H1 (cell line): Measurements from ENCODE around the gene ERICH3. TPM values are rescaled to one million over a fixed set of nuclear protein-coding genes. Genes with fewer than 3 reads are reported as not detected.

Source experiments
- BACH1 ChIP-seq: IDR thresholded peaks from 2 replicates; pipeline ENCODE4 v1.6.1; 2012; ENCODE audit warnings: low read length, improper control_type of control experiment
- CTBP2 ChIP-seq: IDR thresholded peaks from 2 replicates; pipeline ENCODE4 v1.7.0; 2011; ENCODE audit warnings: borderline replicate concordance, mild to moderate bottlenecking, moderate library complexity, mixed read lengths, low read length; ENCODE audit not compliant: insufficient read depth, insufficient read length
- KDM1A ChIP-seq: fragments of 200-600, 300-600 bp; sonication (generic); IDR thresholded peaks from 2 replicates; pipeline ENCODE4 v1.7.1; 2016; ENCODE audit warnings: mild to moderate bottlenecking, low read length, borderline replicate concordance
- RBBP5 ChIP-seq: IDR thresholded peaks from 2 replicates; pipeline ENCODE4 v1.7.1; 2012; ENCODE audit warnings: low read depth, mild to moderate bottlenecking, inconsistent platforms, low read length, moderate library complexity, borderline replicate concordance
- SUZ12 ChIP-seq: fragments of 200-600 bp; sonication (generic); IDR thresholded peaks from 2 replicates; pipeline ENCODE4 v1.6.1; 2012; ENCODE audit warnings: mild to moderate bottlenecking, inconsistent platforms, low read length, moderate library complexity, mixed read lengths
- TEAD4 ChIP-seq: IDR thresholded peaks from 2 replicates; pipeline ENCODE4 v1.6.1; 2012; ENCODE audit warnings: low read depth, low read length, inconsistent platforms, mixed read lengths
- polyA plus RNA-seq, 7 experiments: library from polyadenylated mRNA; depleted of rRNA in 3 of 7; stranded (reverse) in 5 of 7; unstranded in 2 of 7; fragments of >200 nt in 5 of 7; fragments of 200-250 nt in 2 of 7; gene quantifications; 1 replicate in 5 of 7; 2 replicates in 1 of 7; 4 replicates in 1 of 7; pipeline versions ENCODE4 v1.2.1 to v1.2.3, GENCODE V29; 2011 to 2013; ENCODE audit warnings: missing spikeins in 2 of 7, mixed read lengths in 2 of 7
- total RNA-seq: library from RNA; stranded (reverse); fragmentation: NEBNext Ultra II Directional; extraction: Animal tissue kit (Norgen Biotek cat#: 25700); gene quantifications from 2 replicates; pipeline ENCODE4 v1.2.1, GENCODE V29; 2021
- TF ChIP-seq, protein P1 (sequence below): fragments of 300-600 bp; sonication (generic); IDR thresholded peaks from 2 replicates; pipeline ENCODE4 v1.7.1; 2012; ENCODE audit warnings: low read length, moderate library complexity, mild to moderate bottlenecking, inconsistent platforms; ENCODE audit not compliant: insufficient replicate concordance

The ERICH3 gene
- total and polyA plus RNA-seq, 2 of the 8 experiments (the other 6 are each of a cell fraction or from before 2014, with no cell fraction given) = 0.02 TPM; not detected in 1

GRCh38 chr1:74679811-74680210, 6.2 kb upstream of the ERICH3 start (continued):
- TF ChIP-seq BACH1 (no peak), TEAD4 (no peak), KDM1A (no peak), SUZ12 (no peak), CTBP2 (no peak), RBBP5 (no peak)
- TF ChIP-seq, protein P1, sequence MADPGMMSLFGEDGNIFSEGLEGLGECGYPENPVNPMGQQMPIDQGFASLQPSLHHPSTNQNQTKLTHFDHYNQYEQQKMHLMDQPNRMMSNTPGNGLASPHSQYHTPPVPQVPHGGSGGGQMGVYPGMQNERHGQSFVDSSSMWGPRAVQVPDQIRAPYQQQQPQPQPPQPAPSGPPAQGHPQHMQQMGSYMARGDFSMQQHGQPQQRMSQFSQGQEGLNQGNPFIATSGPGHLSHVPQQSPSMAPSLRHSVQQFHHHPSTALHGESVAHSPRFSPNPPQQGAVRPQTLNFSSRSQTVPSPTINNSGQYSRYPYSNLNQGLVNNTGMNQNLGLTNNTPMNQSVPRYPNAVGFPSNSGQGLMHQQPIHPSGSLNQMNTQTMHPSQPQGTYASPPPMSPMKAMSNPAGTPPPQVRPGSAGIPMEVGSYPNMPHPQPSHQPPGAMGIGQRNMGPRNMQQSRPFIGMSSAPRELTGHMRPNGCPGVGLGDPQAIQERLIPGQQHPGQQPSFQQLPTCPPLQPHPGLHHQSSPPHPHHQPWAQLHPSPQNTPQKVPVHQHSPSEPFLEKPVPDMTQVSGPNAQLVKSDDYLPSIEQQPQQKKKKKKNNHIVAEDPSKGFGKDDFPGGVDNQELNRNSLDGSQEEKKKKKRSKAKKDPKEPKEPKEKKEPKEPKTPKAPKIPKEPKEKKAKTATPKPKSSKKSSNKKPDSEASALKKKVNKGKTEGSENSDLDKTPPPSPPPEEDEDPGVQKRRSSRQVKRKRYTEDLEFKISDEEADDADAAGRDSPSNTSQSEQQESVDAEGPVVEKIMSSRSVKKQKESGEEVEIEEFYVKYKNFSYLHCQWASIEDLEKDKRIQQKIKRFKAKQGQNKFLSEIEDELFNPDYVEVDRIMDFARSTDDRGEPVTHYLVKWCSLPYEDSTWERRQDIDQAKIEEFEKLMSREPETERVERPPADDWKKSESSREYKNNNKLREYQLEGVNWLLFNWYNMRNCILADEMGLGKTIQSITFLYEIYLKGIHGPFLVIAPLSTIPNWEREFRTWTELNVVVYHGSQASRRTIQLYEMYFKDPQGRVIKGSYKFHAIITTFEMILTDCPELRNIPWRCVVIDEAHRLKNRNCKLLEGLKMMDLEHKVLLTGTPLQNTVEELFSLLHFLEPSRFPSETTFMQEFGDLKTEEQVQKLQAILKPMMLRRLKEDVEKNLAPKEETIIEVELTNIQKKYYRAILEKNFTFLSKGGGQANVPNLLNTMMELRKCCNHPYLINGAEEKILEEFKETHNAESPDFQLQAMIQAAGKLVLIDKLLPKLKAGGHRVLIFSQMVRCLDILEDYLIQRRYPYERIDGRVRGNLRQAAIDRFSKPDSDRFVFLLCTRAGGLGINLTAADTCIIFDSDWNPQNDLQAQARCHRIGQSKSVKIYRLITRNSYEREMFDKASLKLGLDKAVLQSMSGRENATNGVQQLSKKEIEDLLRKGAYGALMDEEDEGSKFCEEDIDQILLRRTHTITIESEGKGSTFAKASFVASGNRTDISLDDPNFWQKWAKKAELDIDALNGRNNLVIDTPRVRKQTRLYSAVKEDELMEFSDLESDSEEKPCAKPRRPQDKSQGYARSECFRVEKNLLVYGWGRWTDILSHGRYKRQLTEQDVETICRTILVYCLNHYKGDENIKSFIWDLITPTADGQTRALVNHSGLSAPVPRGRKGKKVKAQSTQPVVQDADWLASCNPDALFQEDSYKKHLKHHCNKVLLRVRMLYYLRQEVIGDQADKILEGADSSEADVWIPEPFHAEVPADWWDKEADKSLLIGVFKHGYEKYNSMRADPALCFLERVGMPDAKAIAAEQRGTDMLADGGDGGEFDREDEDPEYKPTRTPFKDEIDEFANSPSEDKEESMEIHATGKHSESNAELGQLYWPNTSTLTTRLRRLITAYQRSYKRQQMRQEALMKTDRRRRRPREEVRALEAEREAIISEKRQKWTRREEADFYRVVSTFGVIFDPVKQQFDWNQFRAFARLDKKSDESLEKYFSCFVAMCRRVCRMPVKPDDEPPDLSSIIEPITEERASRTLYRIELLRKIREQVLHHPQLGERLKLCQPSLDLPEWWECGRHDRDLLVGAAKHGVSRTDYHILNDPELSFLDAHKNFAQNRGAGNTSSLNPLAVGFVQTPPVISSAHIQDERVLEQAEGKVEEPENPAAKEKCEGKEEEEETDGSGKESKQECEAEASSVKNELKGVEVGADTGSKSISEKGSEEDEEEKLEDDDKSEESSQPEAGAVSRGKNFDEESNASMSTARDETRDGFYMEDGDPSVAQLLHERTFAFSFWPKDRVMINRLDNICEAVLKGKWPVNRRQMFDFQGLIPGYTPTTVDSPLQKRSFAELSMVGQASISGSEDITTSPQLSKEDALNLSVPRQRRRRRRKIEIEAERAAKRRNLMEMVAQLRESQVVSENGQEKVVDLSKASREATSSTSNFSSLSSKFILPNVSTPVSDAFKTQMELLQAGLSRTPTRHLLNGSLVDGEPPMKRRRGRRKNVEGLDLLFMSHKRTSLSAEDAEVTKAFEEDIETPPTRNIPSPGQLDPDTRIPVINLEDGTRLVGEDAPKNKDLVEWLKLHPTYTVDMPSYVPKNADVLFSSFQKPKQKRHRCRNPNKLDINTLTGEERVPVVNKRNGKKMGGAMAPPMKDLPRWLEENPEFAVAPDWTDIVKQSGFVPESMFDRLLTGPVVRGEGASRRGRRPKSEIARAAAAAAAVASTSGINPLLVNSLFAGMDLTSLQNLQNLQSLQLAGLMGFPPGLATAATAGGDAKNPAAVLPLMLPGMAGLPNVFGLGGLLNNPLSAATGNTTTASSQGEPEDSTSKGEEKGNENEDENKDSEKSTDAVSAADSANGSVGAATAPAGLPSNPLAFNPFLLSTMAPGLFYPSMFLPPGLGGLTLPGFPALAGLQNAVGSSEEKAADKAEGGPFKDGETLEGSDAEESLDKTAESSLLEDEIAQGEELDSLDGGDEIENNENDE = no peak
